ENCODE measurements around the gene SCP2D1. TPM values are rescaled to one million over a fixed set of nuclear protein-coding genes. Genes with fewer than 3 reads are reported as not detected.

The SCP2D1 gene
- total and polyA plus RNA-seq, 2 of the 8 experiments (the other 6 are each of a cell fraction or from before 2014, with no cell fraction given) = not detected

GRCh38 chr20:18813483-18813882 is at the start of gene SCP2D1 (continued):
- TF ChIP-seq, protein P1, sequence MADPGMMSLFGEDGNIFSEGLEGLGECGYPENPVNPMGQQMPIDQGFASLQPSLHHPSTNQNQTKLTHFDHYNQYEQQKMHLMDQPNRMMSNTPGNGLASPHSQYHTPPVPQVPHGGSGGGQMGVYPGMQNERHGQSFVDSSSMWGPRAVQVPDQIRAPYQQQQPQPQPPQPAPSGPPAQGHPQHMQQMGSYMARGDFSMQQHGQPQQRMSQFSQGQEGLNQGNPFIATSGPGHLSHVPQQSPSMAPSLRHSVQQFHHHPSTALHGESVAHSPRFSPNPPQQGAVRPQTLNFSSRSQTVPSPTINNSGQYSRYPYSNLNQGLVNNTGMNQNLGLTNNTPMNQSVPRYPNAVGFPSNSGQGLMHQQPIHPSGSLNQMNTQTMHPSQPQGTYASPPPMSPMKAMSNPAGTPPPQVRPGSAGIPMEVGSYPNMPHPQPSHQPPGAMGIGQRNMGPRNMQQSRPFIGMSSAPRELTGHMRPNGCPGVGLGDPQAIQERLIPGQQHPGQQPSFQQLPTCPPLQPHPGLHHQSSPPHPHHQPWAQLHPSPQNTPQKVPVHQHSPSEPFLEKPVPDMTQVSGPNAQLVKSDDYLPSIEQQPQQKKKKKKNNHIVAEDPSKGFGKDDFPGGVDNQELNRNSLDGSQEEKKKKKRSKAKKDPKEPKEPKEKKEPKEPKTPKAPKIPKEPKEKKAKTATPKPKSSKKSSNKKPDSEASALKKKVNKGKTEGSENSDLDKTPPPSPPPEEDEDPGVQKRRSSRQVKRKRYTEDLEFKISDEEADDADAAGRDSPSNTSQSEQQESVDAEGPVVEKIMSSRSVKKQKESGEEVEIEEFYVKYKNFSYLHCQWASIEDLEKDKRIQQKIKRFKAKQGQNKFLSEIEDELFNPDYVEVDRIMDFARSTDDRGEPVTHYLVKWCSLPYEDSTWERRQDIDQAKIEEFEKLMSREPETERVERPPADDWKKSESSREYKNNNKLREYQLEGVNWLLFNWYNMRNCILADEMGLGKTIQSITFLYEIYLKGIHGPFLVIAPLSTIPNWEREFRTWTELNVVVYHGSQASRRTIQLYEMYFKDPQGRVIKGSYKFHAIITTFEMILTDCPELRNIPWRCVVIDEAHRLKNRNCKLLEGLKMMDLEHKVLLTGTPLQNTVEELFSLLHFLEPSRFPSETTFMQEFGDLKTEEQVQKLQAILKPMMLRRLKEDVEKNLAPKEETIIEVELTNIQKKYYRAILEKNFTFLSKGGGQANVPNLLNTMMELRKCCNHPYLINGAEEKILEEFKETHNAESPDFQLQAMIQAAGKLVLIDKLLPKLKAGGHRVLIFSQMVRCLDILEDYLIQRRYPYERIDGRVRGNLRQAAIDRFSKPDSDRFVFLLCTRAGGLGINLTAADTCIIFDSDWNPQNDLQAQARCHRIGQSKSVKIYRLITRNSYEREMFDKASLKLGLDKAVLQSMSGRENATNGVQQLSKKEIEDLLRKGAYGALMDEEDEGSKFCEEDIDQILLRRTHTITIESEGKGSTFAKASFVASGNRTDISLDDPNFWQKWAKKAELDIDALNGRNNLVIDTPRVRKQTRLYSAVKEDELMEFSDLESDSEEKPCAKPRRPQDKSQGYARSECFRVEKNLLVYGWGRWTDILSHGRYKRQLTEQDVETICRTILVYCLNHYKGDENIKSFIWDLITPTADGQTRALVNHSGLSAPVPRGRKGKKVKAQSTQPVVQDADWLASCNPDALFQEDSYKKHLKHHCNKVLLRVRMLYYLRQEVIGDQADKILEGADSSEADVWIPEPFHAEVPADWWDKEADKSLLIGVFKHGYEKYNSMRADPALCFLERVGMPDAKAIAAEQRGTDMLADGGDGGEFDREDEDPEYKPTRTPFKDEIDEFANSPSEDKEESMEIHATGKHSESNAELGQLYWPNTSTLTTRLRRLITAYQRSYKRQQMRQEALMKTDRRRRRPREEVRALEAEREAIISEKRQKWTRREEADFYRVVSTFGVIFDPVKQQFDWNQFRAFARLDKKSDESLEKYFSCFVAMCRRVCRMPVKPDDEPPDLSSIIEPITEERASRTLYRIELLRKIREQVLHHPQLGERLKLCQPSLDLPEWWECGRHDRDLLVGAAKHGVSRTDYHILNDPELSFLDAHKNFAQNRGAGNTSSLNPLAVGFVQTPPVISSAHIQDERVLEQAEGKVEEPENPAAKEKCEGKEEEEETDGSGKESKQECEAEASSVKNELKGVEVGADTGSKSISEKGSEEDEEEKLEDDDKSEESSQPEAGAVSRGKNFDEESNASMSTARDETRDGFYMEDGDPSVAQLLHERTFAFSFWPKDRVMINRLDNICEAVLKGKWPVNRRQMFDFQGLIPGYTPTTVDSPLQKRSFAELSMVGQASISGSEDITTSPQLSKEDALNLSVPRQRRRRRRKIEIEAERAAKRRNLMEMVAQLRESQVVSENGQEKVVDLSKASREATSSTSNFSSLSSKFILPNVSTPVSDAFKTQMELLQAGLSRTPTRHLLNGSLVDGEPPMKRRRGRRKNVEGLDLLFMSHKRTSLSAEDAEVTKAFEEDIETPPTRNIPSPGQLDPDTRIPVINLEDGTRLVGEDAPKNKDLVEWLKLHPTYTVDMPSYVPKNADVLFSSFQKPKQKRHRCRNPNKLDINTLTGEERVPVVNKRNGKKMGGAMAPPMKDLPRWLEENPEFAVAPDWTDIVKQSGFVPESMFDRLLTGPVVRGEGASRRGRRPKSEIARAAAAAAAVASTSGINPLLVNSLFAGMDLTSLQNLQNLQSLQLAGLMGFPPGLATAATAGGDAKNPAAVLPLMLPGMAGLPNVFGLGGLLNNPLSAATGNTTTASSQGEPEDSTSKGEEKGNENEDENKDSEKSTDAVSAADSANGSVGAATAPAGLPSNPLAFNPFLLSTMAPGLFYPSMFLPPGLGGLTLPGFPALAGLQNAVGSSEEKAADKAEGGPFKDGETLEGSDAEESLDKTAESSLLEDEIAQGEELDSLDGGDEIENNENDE (IDR thresholded peaks at IDR 0.05; ENCODE audit: insufficient replicate concordance, low read length) = no peak
- TF ChIP-seq EZH2 (IDR thresholded peaks at IDR 0.05; ENCODE audit: low read depth, low read length, severe bottlenecking) (no peak), HDAC6 (IDR thresholded peaks at IDR 0.05; ENCODE audit: low read depth, low read length) (no peak), SIRT6 (IDR thresholded peaks at IDR 0.05; ENCODE audit: low read length) (no peak), MAX (IDR thresholded peaks at IDR 0.05) (no peak), E2F6 (IDR thresholded peaks at IDR 0.05) (no peak), CTBP2 (IDR thresholded peaks at IDR 0.05; ENCODE audit: borderline replicate concordance, insufficient read depth, insufficient read length, low read length) (no peak), TCF12 (IDR thresholded peaks at IDR 0.05; ENCODE audit: low read depth, low read length) (no peak), SRF (IDR thresholded peaks at IDR 0.05; ENCODE audit: low read depth, low read length) (no peak), RAD21 (IDR thresholded peaks at IDR 0.05 in 1 of 2, conservative IDR thresholded peaks at IDR 0.05 in 1 of 2; ENCODE audit: low read depth in 2 of 2, low read length in 2 of 2) (no peak), EGR1 (IDR thresholded peaks at IDR 0.05; ENCODE audit: borderline replicate concordance, low read depth, low read length) (no peak)
